Measurements from ENCODE around the gene XRCC6.

GRCh38 chr22:41579997-41580355 lies 41.1 kb upstream of the XRCC6 start:
- TF ChIP-seq YY1 (IDR thresholded peaks at IDR 0.05; ENCODE audit: insufficient read depth, insufficient read length) (no peak), ZNF274 (IDR thresholded peaks at IDR 0.05; ENCODE audit: low read depth, low read length) (no peak), SUZ12 (IDR thresholded peaks at IDR 0.05; ENCODE audit: extremely low read depth, insufficient read depth, insufficient read length) (no peak)

Data from NT2/D1 (cell line).